SK-N-SH (cell line): ENCODE measurements around the gene CTSH.
"Not testable (repeated sequence)": the region's sequence is repeated elsewhere in the genome, so short reads cannot be mapped to it uniquely, and the experiment has no call there.

ENCODE experiments used
- CTCF ChIP-seq: fragments of 200-600 bp; sonication (generic); IDR thresholded peaks from 2 replicates; pipeline ENCODE4 v1.6.1; 2017; ENCODE audit warnings: antibody characterized with exemption, mild to moderate bottlenecking, moderate library complexity
- EP300 ChIP-seq, 2 experiments: IDR thresholded peaks; 2 replicates each; pipeline versions ENCODE4 v1.4.0 to v1.6.1; 2012; ENCODE audit warnings: borderline replicate concordance in 1 of 2, low read depth in 1 of 2, low read length in 1 of 2
- FOXM1 ChIP-seq: IDR thresholded peaks from 2 replicates; pipeline ENCODE4 v1.4.0; 2012; ENCODE audit warnings: low read depth, mild to moderate bottlenecking
- GATA2 ChIP-seq: sonication (generic); formaldehyde crosslinking; IDR thresholded peaks from 2 replicates; pipeline ENCODE4 v1.5.0; 2020; ENCODE audit warnings: mild to moderate bottlenecking, missing genetic modification reagents
- POLR2AphosphoS5 ChIP-seq: IDR thresholded peaks from 2 replicates; pipeline ENCODE4 v1.6.1; 2012; ENCODE audit warnings: low read depth, low read length
- SIN3A ChIP-seq: IDR thresholded peaks from 2 replicates; pipeline ENCODE4 v1.6.1; 2012; ENCODE audit warnings: low read depth, mild to moderate bottlenecking, low read length, moderate library complexity, borderline replicate concordance
- TAF1 ChIP-seq: IDR thresholded peaks from 2 replicates; pipeline ENCODE4 v1.6.1; 2012; ENCODE audit warnings: low read depth, mild to moderate bottlenecking, low read length, moderate library complexity, borderline replicate concordance
- TEAD4 ChIP-seq: IDR thresholded peaks from 2 replicates; pipeline ENCODE4 v1.4.0; 2012; ENCODE audit warnings: mild to moderate bottlenecking, borderline replicate concordance; ENCODE audit not compliant: insufficient read depth

DNA sequence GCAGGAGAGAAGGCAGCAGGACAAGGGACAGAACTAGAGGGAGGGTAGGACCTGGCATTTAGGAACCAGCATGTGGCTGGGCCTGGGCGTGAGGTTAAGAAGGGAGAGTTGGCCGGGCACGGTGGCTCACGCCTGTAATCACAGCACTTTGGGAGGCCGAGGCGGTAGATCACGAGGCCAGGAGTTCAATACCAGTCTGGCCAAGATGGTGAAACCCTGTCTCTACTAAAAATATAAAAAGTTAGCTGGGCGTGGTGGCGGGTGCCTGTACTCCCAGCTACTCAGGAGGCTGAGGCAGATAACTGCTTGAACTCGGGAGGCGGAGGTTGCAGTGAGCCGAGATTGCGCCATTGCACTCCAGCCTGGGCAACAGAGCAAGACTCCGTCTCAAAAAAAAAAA, 16.7 kb downstream of the CTSH start:
- TF ChIP-seq SIN3A; GATA2 (CRISPR knock-in tag); CTCF; TAF1; FOXM1; EP300 (IDR thresholded peaks at IDR 0.05; ENCODE audit: borderline replicate concordance in 1 of 2, low read depth in 1 of 2, low read length in 1 of 2); POLR2AphosphoS5; TEAD4: not testable (repeated sequence)
